NCI-H2227 treated with DMSO at 0.1 percent for 48 hours (cell line): ENCODE results near the gene MAS1.
"Not testable (repeated sequence)": the region's sequence is repeated elsewhere in the genome, so short reads cannot be mapped to it uniquely, and the experiment has no call there.

Experiments used
- DNase-seq: peaks from one replicate; lab custom pipeline; 2025; lab: John Stamatoyannopoulos, UW

MAS1 gene

GRCh38 chr6:159919011-159919511 is 28.3 kb downstream of the MAS1 start:
- DNase-seq = no peak

- no peak for DNase-seq
Measured at GRCh38 chr6:159919800-159920199, 29.0 kb downstream of the MAS1 start.

- not testable (repeated sequence) for DNase-seq
Measured at GRCh38 chr6:159924150-159924549, 33.4 kb downstream of the MAS1 start.

- no peak for DNase-seq
Measured at GRCh38 chr6:159926542-159927203, 35.9 kb downstream of the MAS1 start.

- DNase-seq = peak; percentile 3
Measured at GRCh38 chr6:159929819-159930218, 39.0 kb downstream of the MAS1 start.

GRCh38 chr6:159931112-159931511 is 40.3 kb downstream of the MAS1 start:
- no peak for DNase-seq

- DNase-seq = no peak
Measured at GRCh38 chr6:159931846-159932245, 41.1 kb downstream of the MAS1 start.

GRCh38 chr6:159933077-159933476 is 42.3 kb downstream of the MAS1 start:
- DNase-seq = no peak

- no peak for DNase-seq
Measured at GRCh38 chr6:159934181-159934580, 43.4 kb downstream of the MAS1 start.

- DNase-seq = no peak
Measured at GRCh38 chr6:159935065-159935464, 44.3 kb downstream of the MAS1 start.

- no peak for DNase-seq
Measured at GRCh38 chr6:159935633-159936032, 44.8 kb downstream of the MAS1 start.

GRCh38 chr6:159939591-159940016 is 48.8 kb downstream of the MAS1 start:
- no peak for DNase-seq
